H4 (cell line): ENCODE measurements around the gene ZBTB8OS. TPM values are rescaled to one million over a fixed set of nuclear protein-coding genes. Genes with fewer than 3 reads are reported as not detected.
"Not testable (repeated sequence)": the region's sequence is repeated elsewhere in the genome, so short reads cannot be mapped to it uniquely, and the experiment has no call there.

Source experiments
- DNase-seq: peaks from one replicate; pipeline ENCODE4 v3.0.0-alpha.2; 2015; ENCODE audit warnings: low spot score
- total RNA-seq: library from RNA; depleted of rRNA; stranded (reverse); fragments of >200 nt; shearing (Covaris generic); gene quantifications from 2 replicates; pipeline ENCODE4 v1.2.3, GENCODE V29; 2014; rRNA removed

ZBTB8OS gene
- total RNA-seq = 101 and 102 TPM in 2 replicates

- peak; percentile 94 for DNase-seq
Measured at GRCh38 chr1:32650248-32650751, at the start of gene ZBTB8OS. TSS of gene ZBTB8OS (minus strand) at chr1:32650550. CDS start at chr1:32650529, 21 bp downstream.

- not testable (repeated sequence) for DNase-seq
Measured at GRCh38 chr1:32696996-32697395, 46.6 kb upstream of the ZBTB8OS start.

GRCh38 chr1:32696041-32696440, 45.7 kb upstream of the ZBTB8OS start:
- DNase-seq = no peak

GRCh38 chr1:32695098-32695904, 45.0 kb upstream of the ZBTB8OS start:
- DNase-seq = peak; percentile 40

GRCh38 chr1:32693455-32694174, 43.3 kb upstream of the ZBTB8OS start:
- no peak for DNase-seq

GRCh38 chr1:32686387-32686786, 36.0 kb upstream of the ZBTB8OS start:
- DNase-seq = no peak

- DNase-seq = no peak
Measured at GRCh38 chr1:32685498-32685897, 35.1 kb upstream of the ZBTB8OS start.

- DNase-seq = no peak
Measured at GRCh38 chr1:32684167-32684811, 33.9 kb upstream of the ZBTB8OS start.

GRCh38 chr1:32683397-32683796, 33.0 kb upstream of the ZBTB8OS start:
- no peak for DNase-seq

GRCh38 chr1:32681999-32682398, 31.6 kb upstream of the ZBTB8OS start:
- no peak for DNase-seq

- no peak for DNase-seq
Measured at GRCh38 chr1:32681509-32681908, 31.2 kb upstream of the ZBTB8OS start.

GRCh38 chr1:32680642-32681041, 30.3 kb upstream of the ZBTB8OS start:
- DNase-seq = no peak

GRCh38 chr1:32679993-32680392, 29.6 kb upstream of the ZBTB8OS start:
- not testable (repeated sequence) for DNase-seq

GRCh38 chr1:32676945-32677344, 26.6 kb upstream of the ZBTB8OS start:
- DNase-seq = no peak

GRCh38 chr1:32668716-32669115, 18.4 kb upstream of the ZBTB8OS start:
- DNase-seq = not testable (repeated sequence)

GRCh38 chr1:32666901-32667566, 16.7 kb upstream of the ZBTB8OS start:
- no peak for DNase-seq

GRCh38 chr1:32665915-32666314, 15.6 kb upstream of the ZBTB8OS start:
- DNase-seq = no peak

- DNase-seq = no peak
Measured at GRCh38 chr1:32659581-32659980, 9.2 kb upstream of the ZBTB8OS start.

GRCh38 chr1:32652244-32652962, 2.1 kb upstream of the ZBTB8OS start:
- no peak for DNase-seq

- DNase-seq = peak; percentile 8
Measured at GRCh38 chr1:32651461-32652073, 1.2 kb upstream of the ZBTB8OS start.
